ENCODE data around the gene MRPL36.
"Not testable (repeated sequence)": the region's sequence is repeated elsewhere in the genome, so short reads cannot be mapped to it uniquely, and the experiment has no call there.

Gene MRPL36

DNA sequence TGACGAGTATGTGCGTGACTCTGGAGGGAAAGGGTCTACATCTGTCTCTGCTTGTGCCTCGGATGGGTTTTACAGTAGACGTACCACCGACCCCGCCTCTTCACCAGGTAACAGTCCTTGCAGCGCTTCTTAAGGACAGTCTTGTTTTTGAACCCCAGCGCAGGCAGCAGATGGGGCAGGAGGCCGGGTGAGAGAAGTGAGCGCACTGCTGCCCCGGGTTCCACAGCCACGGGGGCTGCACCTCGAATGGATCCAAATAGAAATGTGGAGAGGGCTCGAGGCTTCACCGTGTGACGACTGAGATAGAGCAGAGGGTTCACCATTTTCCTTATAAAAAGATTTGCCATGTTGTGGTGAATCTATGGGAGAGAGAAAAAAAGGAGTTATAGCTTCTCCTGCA, 1.0 kb downstream of the MRPL36 start:
- not testable (repeated sequence) for H3K27me3 ChIP-seq (ENCODE audit: control insufficient read depth in 1 of 2, insufficient read depth in 2 of 2, low read length in 2 of 2); H3K9me3 ChIP-seq (ENCODE audit: low read length); H3K27ac ChIP-seq (ENCODE audit: low read depth, low read length)
- Histone ChIP-seq H3K4me3 (ENCODE audit: low read depth in 1 of 2, low read length in 2 of 2) (peak overlapping the region in 1 of 2 donors; percentile 77), H3K4me1 (ENCODE audit: insufficient read depth, low read length) (peaks cover 22% of the 10 kb centered on the region), H3K36me3 (ENCODE audit: insufficient read depth, low read length) (peaks cover 30% of the 10 kb centered on the region), H3K9ac (ENCODE audit: low read length) (peak overlapping the region; percentile 61)

DNA sequence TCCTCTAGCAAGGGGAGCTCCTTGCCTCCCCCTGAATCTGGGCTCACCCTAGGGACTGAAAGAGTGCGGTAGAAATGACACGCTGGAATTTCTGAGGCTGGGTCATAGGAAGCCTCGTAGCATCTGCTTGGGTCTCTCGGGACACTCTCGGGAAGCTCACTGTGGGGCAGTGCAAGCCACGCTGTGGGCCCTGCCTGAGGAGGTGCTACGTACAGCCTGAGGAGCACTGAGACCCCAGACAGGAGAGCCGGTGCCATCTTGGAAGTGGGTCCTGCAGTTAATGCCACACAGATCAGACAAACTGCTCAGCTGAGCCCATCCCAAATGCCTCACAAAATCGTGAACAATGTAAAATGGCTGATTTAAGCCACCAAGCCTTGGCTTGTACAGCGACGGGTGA, 1.8 kb downstream of the MRPL36 start:
- Histone ChIP-seq H3K4me1 (ENCODE audit: insufficient read depth, low read length) (peaks cover 18% of the 10 kb centered on the region), H3K9me3 (ENCODE audit: low read length) (no peaks in the 10 kb centered on the region), H3K36me3 (ENCODE audit: insufficient read depth, low read length) (peaks cover 23% of the 10 kb centered on the region), H3K27me3 (ENCODE audit: control insufficient read depth in 1 of 2, insufficient read depth in 2 of 2, low read length in 2 of 2) (no peaks in the 10 kb centered on the region), H3K9ac (ENCODE audit: low read length) (no peak overlapping the region), H3K4me3 (ENCODE audit: low read depth in 1 of 2, low read length in 2 of 2) (no peak overlapping the region), H3K27ac (ENCODE audit: low read depth, low read length) (no peak overlapping the region)

GRCh38 chr5:1797103-1797800, 2.4 kb downstream of the MRPL36 start:
- no peak overlapping the region for H3K27ac ChIP-seq (ENCODE audit: low read depth, low read length)
- peaks cover 12% of the 10 kb centered on the region for H3K4me1 ChIP-seq (ENCODE audit: insufficient read depth, low read length)
- H3K9me3 ChIP-seq (ENCODE audit: low read length) = no peaks in the 10 kb centered on the region
- H3K36me3 ChIP-seq (ENCODE audit: insufficient read depth, low read length) = peaks cover 19% of the 10 kb centered on the region
- H3K4me3 ChIP-seq (ENCODE audit: low read depth in 1 of 2, low read length in 2 of 2) = no peak overlapping the region
- H3K27me3 ChIP-seq (ENCODE audit: control insufficient read depth in 1 of 2, insufficient read depth in 2 of 2, low read length in 2 of 2) = no peaks in the 10 kb centered on the region
- H3K9ac ChIP-seq (ENCODE audit: low read length) = no peak overlapping the region

DNA sequence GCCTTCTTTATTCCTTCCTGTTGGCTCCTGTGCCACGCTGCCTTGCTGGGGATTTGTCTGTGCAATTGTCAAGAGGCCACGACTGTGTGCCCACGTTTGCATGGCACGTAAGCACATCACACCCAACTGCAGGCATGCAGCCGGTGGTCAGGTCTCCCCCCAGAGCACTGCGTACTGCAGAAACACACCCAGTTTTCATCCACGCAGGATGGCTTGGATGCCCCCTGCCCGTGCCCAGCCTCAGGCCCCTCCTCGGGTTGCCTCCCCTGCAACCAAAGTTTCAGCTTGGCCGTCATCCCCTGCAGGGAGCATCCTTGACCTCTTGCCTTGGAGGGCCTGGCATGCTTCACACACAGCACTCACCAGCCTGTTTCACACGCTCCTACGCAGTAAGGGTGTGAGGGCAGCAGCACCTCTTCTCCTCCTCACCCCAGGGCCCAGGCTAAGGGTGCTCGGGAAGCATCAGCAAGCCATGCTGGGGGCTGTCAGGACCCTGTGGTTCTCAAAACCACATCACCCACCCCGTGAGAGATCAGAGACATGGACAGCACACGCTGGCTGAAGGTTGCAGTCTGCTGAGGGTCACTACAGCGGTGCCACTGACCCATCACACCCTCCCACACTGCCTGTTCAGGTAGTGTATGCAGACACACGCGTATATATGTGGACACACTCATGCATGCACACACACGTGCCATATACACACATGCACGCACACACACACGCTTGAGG, 3.1 kb downstream of the MRPL36 start:
- H3K9ac ChIP-seq (ENCODE audit: low read length) = no peak overlapping the region
- H3K9me3 ChIP-seq (ENCODE audit: low read length) = no peaks in the 10 kb centered on the region
- H3K27me3 ChIP-seq (ENCODE audit: control insufficient read depth in 1 of 2, insufficient read depth in 2 of 2, low read length in 2 of 2) = no peaks in the 10 kb centered on the region

DNA sequence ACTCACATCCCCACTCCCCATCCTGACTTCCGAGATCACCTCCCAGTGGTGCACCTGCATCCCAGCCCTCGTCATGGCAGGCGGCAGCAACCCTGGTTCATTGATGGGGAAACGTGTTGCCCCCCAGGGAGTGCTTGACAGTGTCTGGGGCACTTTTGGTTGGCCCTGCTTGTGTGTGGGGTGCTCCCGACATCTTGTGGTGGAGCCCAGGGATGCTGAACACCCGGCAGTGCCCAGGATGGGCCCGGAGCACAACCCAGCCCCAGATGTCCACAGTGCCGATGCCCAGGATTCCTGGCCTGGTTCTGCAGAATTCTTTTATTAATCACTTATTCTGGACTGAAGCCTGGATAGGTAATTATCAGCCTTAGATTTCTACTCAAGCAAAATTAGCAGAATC, 3.7 kb downstream of the MRPL36 start:
- H3K36me3 ChIP-seq (ENCODE audit: insufficient read depth, low read length) = peaks cover 19% of the 10 kb centered on the region
- H3K27me3 ChIP-seq (ENCODE audit: control insufficient read depth in 1 of 2, insufficient read depth in 2 of 2, low read length in 2 of 2) = no peaks in the 10 kb centered on the region
- no peaks in the 10 kb centered on the region for H3K9me3 ChIP-seq (ENCODE audit: low read length)
- H3K4me1 ChIP-seq (ENCODE audit: insufficient read depth, low read length) = peaks cover 6% of the 10 kb centered on the region
- no peak overlapping the region for H3K27ac ChIP-seq (ENCODE audit: low read depth, low read length)
- H3K4me3 ChIP-seq (ENCODE audit: low read depth in 1 of 2, low read length in 2 of 2) = no peak overlapping the region
- H3K9ac ChIP-seq (ENCODE audit: low read length) = no peak overlapping the region

More for the DNA sequence above, 3.1 kb downstream of the MRPL36 start:
- Histone ChIP-seq H3K4me3 (ENCODE audit: low read depth in 1 of 2, low read length in 2 of 2) (no peak overlapping the region), H3K27ac (ENCODE audit: low read depth, low read length) (no peak overlapping the region), H3K36me3 (ENCODE audit: insufficient read depth, low read length) (peaks cover 19% of the 10 kb centered on the region), H3K4me1 (ENCODE audit: insufficient read depth, low read length) (peaks cover 6% of the 10 kb centered on the region)

GRCh38 chr5:1795506-1795905, 4.1 kb downstream of the MRPL36 start:
- Histone ChIP-seq H3K4me3 (ENCODE audit: low read depth in 1 of 2, low read length in 2 of 2) (no peak overlapping the region), H3K4me1 (ENCODE audit: insufficient read depth, low read length) (peaks cover 6% of the 10 kb centered on the region), H3K9ac (ENCODE audit: low read length) (no peak overlapping the region), H3K27ac (ENCODE audit: low read depth, low read length) (no peak overlapping the region), H3K36me3 (ENCODE audit: insufficient read depth, low read length) (peaks cover 19% of the 10 kb centered on the region), H3K27me3 (ENCODE audit: control insufficient read depth in 1 of 2, insufficient read depth in 2 of 2, low read length in 2 of 2) (no peaks in the 10 kb centered on the region), H3K9me3 (ENCODE audit: low read length) (no peaks in the 10 kb centered on the region)

DNA sequence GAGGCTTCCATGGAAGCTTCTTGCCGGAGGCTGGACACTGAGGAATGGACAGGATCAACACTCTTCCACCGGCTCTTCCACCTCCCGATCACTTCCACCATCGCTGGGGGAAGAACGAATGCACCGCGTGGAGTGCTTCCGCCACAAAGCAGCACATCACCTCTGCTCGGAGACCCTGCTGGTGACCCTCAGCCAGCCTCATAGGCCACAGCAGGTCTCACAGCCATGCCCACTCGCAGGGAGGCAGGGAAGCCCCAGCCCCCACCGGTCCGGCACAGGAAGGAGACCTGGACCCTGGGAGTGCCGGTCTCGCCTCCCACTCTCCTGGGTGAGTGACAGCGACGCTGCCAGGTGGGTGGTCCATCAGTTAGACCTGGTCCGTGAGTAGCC, 4.7 kb downstream of the MRPL36 start:
- H3K36me3 ChIP-seq (ENCODE audit: insufficient read depth, low read length) = peaks cover 19% of the 10 kb centered on the region
- no peaks in the 10 kb centered on the region for H3K27me3 ChIP-seq (ENCODE audit: control insufficient read depth in 1 of 2, insufficient read depth in 2 of 2, low read length in 2 of 2)
- H3K9me3 ChIP-seq (ENCODE audit: low read length) = no peaks in the 10 kb centered on the region
- no peak overlapping the region for H3K27ac ChIP-seq (ENCODE audit: low read depth, low read length)
- H3K4me1 ChIP-seq (ENCODE audit: insufficient read depth, low read length) = peaks cover 6% of the 10 kb centered on the region
- no peak overlapping the region for H3K4me3 ChIP-seq (ENCODE audit: low read depth in 1 of 2, low read length in 2 of 2)
- no peak overlapping the region for H3K9ac ChIP-seq (ENCODE audit: low read length)

DNA sequence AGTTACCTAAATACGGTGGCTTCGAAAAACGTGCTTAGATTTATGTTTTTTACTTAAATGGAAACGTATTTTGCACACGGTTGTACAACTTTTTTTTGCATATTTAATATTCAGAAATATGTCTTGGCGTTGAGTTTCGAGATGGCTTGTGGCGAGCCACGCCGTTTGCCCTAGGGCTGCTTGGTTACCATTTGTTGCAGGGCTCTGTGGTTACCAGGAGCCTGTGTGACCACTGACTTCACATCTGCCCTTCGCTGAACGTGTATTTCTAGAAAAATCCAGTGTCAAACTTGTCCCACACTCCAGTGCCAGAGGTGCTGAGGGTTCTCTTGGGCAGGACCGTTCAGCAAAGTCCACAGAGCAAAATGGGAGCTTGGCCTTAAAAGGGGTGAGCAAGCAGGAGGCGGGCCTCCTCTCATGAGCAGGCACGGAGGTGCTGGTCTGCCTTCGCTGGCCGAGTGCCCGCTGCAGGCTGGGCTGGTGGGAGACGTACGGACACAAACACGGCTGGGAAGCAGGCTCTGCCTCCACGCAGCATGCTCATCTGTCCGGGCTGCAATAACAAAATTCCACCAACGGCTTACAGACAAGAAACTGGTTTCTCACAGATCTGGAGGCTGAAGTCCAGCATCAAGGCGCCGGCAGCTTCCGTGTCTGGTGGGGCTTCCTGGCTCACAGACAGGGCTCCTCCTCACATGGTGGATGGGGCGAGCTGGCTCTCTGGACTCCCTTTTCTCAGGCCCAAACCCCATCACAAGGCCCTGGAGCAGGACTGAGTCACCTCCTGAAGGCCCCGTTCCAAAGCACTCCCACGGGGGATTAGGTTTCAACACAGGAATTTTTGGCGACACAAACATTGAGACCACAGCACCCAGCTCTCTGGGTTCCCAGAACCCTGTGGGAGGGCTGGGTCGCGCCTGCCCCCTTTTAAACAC, 5.4 kb downstream of the MRPL36 start:
- H3K4me1 ChIP-seq (ENCODE audit: insufficient read depth, low read length) = peaks cover 6% of the 10 kb centered on the region
- H3K9ac ChIP-seq (ENCODE audit: low read length) = no peak overlapping the region
- H3K4me3 ChIP-seq (ENCODE audit: low read depth in 1 of 2, low read length in 2 of 2) = no peak overlapping the region
- H3K9me3 ChIP-seq (ENCODE audit: low read length) = no peaks in the 10 kb centered on the region
- H3K27me3 ChIP-seq (ENCODE audit: control insufficient read depth in 1 of 2, insufficient read depth in 2 of 2, low read length in 2 of 2) = no peaks in the 10 kb centered on the region
- H3K27ac ChIP-seq (ENCODE audit: low read depth, low read length) = no peak overlapping the region
- H3K36me3 ChIP-seq (ENCODE audit: insufficient read depth, low read length) = peaks cover 19% of the 10 kb centered on the region

DNA sequence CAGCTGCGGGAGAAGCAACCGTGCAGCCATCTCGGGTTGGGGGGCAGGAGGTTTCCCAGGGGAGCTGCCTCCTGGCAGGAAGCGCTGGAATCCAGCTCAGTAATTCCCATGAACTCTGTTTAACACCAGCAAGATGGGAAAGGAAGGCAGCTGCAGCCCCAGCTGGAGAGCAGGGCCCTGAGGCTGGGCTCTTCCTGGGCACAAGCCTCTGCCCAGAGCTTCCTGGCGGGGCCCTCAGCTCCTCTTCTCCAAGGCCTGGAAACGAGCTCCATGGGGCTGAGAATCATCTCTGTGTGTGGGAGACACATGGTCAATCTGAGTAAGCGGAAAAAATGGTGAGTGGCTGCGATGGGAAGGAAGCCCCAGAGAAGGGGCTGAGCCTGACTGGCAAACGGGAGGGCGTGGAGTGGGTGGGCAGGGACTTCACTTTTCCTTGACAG, 6.3 kb downstream of the MRPL36 start:
- H3K9me3 ChIP-seq (ENCODE audit: low read length) = no peaks in the 10 kb centered on the region
- H3K9ac ChIP-seq (ENCODE audit: low read length) = no peak overlapping the region
- H3K36me3 ChIP-seq (ENCODE audit: insufficient read depth, low read length) = peaks cover 19% of the 10 kb centered on the region
- H3K27ac ChIP-seq (ENCODE audit: low read depth, low read length) = no peak overlapping the region
- H3K4me1 ChIP-seq (ENCODE audit: insufficient read depth, low read length) = no peaks in the 10 kb centered on the region
- no peak overlapping the region for H3K4me3 ChIP-seq (ENCODE audit: low read depth in 1 of 2, low read length in 2 of 2)
- no peaks in the 10 kb centered on the region for H3K27me3 ChIP-seq (ENCODE audit: control insufficient read depth in 1 of 2, insufficient read depth in 2 of 2, low read length in 2 of 2)

- Histone ChIP-seq H3K4me1 (ENCODE audit: insufficient read depth, low read length) (no peaks in the 10 kb centered on the region), H3K9me3 (ENCODE audit: low read length) (no peaks in the 10 kb centered on the region), H3K27me3 (ENCODE audit: control insufficient read depth in 1 of 2, insufficient read depth in 2 of 2, low read length in 2 of 2) (no peaks in the 10 kb centered on the region), H3K27ac (ENCODE audit: low read depth, low read length) (no peak overlapping the region), H3K36me3 (ENCODE audit: insufficient read depth, low read length) (peaks cover 14% of the 10 kb centered on the region), H3K9ac (ENCODE audit: low read length) (no peak overlapping the region), H3K4me3 (ENCODE audit: low read depth in 1 of 2, low read length in 2 of 2) (no peak overlapping the region)
These were observed 6.8 kb downstream of the MRPL36 start for GRCh38 chr5:1792842-1793266.

DNA sequence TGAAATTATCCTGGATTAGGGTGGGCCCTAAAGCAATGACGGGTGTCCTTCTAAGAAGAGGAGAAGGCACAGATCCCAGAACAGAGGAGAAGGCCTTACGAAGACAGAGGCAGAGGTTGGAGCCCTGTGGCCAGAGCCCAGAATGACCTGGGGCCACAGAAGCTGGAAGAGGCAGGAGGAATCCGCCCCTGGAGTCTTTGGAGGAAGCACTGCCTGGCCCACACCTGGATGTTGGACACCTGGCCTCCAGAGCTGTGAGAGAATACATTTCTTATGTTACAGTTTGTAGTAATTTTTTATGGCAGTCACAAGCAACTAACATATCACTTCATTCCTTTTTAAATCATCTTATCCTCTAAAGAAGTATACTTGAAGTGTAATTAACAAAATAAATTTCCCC, 8.5 kb downstream of the MRPL36 start:
- no peaks in the 10 kb centered on the region for H3K9me3 ChIP-seq (ENCODE audit: low read length)
- H3K27me3 ChIP-seq (ENCODE audit: control insufficient read depth in 1 of 2, insufficient read depth in 2 of 2, low read length in 2 of 2) = peaks cover 0 to 10% of the 10 kb centered on the region in 2 donors
- no peak overlapping the region for H3K9ac ChIP-seq (ENCODE audit: low read length)
- no peaks in the 10 kb centered on the region for H3K36me3 ChIP-seq (ENCODE audit: insufficient read depth, low read length)
- no peak overlapping the region for H3K27ac ChIP-seq (ENCODE audit: low read depth, low read length)
- H3K4me3 ChIP-seq (ENCODE audit: low read depth in 1 of 2, low read length in 2 of 2) = no peak overlapping the region
- no peaks in the 10 kb centered on the region for H3K4me1 ChIP-seq (ENCODE audit: insufficient read depth, low read length)
